ENCODE measurements around the gene PSMG3.
"Not testable (repeated sequence)": the region's sequence is repeated elsewhere in the genome, so short reads cannot be mapped to it uniquely, and the experiment has no call there.

Gene PSMG3

DNA sequence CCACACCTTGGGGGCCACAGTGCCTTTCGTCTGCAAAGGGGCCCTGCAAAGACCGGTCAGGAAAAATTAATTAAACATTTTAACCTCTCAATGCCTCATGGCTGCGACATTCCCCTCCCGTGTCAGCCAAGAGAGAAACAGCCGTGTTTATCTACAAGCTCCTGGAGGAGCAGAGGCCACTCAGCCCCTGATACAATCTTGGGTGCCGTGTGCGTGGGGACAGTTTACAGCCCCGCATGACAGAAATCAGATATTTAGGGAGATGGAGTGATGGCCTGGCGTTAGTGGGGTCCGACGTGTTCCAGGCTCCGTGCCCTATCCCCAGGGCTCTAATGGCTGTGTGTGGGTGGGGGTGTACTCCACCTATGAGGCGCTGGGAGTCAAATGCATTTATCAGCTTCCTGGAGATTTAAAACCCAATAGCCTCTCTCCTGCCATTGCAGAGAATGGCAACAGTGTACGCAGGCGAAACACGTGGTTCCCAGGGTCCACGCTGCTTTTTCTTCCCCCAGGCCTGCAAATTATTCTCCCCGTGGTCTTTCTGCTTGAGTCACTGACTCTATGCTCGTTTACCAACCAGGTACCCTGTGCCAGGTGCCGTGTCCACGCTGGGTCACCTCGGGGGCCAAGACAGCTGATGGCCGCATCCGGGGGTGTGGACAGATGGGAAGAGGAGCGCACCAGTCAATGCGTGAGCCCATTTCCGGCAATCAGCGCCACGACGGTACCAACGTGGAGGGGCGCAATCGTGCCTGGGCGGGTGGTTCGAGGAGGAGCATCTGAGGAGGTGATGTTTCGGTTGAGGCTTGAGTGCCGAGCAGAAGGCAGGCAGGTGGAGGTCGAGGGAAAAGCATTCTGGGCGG lies 26.6 kb upstream of the PSMG3 start:
- no peak for DNase-seq

DNA sequence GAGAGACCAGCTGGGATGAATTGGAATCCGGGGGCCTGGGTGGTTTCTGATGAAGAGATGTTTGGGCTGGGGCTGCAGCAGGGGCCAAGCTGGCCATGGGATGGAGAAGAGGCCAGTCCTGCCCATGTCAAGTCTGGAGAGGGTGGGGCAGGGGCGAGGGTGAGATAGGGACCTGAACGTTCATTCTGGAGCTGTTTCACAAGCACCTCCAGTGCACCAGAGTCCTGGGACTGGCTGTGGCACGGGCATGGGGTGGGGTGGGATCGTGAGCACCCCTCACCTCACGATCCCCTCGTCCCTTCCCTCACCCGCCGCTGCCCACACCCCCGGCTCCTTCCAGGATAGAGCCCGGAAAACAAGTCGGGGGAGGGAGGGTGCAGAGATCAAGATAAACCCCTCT lies 25.8 kb upstream of the PSMG3 start:
- no peak for DNase-seq

- DNase-seq = no peak
Measured at GRCh38 chr7:1595027-1595426, 25.2 kb upstream of the PSMG3 start.

DNA sequence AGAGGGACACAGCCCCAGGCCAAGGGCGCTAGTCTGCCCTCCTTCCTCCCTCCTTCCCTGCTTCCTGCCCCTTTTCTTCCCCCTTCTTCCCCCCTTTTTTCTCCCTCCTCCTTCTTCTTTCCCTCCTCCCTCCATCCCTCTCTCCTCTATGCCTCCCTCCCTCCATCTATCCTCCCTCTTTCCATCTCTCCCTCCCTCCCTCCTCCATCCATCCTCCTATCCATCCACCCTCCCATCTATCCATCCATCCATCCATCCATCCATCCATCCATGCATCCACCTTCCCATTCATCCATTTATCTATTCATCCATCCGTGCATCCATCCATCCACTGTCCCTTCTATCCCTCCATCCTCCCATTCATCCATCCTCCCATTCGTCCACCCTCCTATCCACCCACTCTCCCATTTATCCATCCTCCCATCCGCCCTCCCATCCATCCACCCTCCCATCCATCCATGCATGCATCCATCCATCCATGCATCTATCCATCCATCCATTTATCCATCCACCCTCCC lies 24.1 kb upstream of the PSMG3 start:
- DNase-seq = no peak

DNA sequence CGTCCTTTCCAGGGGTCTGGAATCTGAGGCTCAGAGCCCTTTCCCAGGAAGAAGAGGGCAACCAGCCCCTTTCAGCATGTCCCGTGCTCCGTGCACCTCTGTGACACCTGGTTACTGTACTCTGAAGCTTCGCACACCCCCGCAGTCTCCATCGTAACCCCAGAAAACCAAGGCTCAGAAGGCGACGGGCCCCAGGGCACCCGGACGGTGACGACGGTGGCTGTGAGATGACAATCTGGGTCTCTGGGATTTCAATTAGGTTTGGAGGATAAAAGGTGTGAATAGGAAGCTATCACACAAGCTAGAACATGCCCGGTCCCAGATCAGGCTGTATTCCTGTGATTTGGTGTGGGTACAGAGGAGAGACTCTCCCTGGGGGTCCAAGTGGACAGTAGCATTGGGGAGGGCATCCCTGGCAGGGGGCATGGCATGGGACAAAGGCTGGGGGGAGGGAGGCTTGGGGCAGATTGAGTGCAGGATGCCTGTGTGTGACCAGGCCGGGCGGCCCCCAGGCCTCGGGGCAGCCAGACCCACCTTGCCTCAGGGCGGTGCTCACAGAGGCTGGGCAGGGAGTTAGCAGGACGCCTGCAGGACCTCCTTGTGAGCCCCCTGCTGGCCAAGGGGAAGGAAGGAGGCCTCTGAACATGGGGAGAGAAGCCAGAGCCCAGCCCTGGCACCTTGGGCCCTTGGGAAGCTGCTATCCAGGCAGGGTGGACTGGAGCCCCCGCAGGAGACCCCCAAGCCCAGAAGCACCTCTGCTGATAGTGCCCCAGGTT lies 23.4 kb upstream of the PSMG3 start:
- no peak for DNase-seq

- no peak for DNase-seq
Measured at GRCh38 chr7:1592299-1592871, 22.6 kb upstream of the PSMG3 start.

- no peak for DNase-seq
Measured at GRCh38 chr7:1591876-1592275, 22.0 kb upstream of the PSMG3 start.

- no peak for DNase-seq
Measured at GRCh38 chr7:1591396-1591795, 21.6 kb upstream of the PSMG3 start.

- no peak for DNase-seq
Measured at GRCh38 chr7:1590887-1591286, 21.1 kb upstream of the PSMG3 start.

DNA sequence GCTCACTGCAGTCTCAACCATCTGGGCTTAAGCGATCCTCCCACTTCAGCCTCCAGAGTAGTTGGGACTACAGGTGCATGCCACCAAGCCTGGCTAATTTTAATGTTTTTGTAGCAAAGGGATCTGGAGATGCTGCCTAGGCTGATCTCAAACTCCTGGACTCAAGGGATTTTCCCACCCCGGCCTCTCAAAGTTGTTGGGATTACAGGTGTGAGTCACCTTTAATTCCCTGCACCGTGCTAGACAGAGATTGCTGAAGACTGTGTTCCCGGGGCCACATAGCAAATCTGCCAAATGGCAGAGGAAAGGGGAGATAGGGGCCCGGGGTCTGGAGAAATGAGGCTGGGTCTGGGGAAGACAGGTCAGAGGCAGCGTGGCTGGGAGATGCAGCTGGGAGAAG lies 20.6 kb upstream of the PSMG3 start:
- DNase-seq = no peak

- no peak for DNase-seq
Measured at GRCh38 chr7:1588978-1589377, 19.1 kb upstream of the PSMG3 start.

DNA sequence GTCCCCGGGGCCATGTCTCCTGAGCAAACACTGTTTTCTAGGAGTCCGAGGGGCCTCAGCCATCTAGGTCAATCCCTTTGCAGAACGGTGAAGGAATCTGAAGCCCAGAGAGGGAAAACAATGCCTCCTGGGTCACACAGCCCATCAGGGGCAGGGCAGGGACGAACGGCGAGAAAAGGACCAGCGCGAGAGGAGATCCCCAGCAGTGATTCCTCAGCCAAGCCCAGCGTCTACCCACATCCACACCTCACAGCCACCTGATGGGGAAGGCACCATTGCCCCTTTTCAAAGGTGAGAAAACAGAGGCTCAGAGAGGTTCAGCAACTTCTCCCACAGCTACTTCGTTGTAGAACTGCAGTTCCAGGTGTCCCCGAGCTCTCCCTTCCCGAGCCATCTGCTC lies 17.9 kb upstream of the PSMG3 start:
- no peak for DNase-seq

DNA sequence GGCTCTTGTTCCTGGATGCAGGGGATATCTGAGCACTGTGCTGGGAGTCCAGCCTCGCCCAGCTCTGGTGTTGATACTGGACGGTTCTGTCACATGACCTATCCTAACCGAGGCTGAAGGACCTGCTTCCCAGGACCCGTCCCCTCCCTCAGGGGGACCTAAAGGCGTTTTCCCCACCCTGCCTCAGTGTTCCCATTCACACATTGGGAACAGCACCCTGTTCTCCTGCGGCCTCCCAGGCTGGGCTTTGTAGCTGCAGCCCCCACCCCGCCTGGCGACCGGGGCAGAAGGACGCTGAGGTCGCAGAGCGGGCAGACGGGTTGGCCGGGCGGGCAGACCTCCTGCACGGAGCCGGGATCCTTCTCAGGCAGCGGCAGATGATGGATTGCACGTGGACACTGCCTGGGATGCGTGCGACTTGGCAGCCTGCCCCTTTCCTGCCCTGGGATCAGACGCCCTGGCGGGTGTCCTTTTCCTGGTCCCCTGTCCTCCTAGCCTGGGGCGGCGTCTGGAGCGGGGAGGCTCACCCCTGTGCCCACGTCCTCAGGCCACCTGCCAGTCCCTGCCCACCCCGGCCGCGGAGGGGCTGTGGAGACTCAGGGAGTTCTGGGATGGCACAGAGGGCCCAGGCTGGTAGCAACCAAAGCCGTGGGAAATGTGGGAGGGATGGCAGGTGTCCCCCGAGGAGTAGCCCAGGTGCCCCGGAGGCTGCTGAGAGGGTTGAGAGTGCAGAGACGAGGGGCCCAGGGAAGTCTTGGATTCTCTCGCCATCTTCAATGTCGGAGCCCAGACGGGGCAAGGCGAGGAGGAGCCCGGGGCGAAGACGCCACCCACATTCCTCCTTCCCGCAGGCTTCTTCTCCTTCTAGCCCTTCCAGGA lies 17.2 kb upstream of the PSMG3 start:
- no peak for DNase-seq

GRCh38 chr7:1586126-1586826 lies 16.4 kb upstream of the PSMG3 start:
- no peak for DNase-seq

DNA sequence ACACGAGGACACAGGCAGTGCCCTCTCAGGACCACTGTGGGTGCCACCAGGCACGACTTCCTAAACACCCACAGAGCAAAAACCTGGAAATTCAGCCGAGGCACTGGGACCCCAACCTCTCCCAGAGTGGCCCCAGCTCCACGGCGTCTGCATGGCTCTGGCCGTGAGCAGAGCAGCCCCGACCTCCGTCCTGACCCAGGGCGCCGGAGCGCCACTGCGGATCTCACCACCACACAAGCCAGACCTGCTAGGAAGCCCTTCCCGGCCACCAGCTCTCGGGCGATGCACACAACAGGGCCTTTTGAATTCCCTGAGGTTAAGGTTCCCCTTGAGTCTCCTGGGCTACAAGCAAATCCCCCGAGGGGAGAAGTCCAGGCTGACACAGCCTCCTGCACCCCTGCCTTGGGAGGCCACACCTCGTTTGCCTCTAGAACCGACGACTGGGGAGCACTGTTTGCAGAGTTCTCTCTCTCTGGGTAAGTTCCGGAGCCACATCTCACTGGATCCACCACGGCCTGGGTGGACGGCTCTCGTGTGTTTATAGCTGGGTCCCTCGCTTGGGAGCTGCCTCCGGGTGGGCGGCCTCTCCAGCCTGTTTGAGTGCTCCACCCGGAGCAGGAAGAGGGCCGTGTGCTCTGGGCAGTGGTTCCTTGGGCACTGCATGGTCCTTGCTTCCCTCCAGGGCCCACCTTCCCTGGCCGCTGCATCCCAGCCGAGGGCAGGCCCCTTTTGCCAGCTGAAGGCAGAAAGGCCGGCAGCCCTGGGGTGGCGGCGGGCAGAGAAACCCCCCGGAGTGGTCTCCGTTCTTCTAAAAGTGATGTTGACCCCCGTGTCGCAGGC lies 15.5 kb upstream of the PSMG3 start:
- no peak for DNase-seq

GRCh38 chr7:1584700-1585099 lies 14.9 kb upstream of the PSMG3 start:
- no peak for DNase-seq

- DNase-seq = not testable (repeated sequence)
Measured at GRCh38 chr7:1583241-1583930, 13.6 kb upstream of the PSMG3 start.

DNA sequence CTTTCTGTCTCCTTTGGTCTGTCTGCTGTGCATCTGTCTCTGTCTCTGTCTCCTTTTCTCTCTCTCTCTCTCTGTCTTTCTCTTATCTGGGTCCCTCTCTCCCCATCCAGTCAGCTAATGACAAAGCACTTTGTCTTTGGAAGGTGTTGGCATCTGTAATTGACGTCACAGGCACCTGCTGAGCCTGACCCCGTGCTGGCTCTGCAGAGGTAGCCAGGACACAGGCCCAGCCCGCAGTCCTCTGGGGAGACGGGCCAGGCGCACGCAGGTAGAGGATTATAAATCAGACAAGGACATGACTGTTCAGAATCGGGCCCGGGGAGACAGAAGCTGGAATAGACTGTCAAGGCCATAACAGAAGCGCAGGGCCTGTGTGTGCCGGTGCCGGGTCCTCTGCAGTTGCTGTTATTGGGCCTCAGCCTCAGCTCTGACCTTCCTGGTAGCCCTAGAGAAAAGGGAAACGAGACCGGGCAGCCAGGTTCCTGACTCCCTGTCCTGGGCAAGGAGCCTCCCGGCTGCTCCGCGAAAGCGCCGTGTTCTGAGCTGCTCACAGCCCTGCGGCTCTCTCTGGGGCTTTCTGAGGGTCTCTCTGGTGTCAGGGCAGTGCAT lies 10.7 kb upstream of the PSMG3 start:
- DNase-seq = no peak

DNA sequence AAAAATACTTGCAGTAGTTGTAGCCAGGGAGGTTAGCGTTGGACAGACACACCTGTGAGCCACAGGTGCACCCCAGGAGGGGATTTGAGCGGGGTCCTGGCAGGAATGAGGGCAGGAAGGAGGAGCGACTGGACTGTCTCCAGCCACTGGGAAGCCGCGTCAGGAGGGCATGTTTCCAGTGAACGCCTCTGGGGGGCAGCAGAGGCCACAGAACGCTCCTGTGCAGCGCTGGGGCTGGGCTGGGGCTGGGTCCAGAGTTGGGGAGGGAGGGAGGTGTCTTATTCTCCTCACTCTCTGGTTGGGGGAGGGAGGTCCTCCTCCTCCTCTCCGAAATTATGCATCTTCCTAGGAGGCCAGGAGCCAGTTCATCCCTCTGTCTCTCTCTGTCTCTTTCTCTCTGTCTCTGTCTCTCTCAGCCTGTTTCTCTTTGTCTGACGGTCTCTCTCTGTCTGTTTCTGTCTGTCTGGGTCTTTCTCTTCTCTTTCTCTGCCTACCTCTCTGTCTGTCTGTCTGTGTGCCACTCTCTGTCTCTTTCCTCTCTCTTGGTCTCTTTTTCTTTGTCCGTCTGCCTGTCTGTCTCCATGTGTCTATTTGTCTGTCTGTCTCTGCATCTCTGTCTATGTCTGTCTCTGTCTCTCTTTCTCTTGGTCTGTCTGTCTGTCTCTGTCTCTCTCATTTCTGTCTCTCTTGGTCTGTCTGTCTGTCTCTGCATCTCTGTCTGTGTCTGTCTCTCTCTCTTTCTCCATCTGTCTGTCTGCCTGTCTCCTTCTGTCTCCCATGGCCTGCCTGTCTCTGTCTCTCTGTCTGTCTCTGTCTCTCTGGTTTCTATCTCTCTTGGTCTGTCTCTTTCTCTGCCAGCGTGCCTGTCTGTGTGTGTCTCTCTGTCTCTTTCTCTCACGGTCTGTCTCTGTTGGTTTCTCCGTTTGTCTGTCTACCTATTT lies 9.9 kb upstream of the PSMG3 start:
- DNase-seq = no peak

All from NCI-H187 treated with DMSO at 0.1 percent for 48 hours (cell line).